Measurements from ENCODE around the gene DEPP1.

DEPP1 gene

GRCh38 chr10:44985175-44985681, 6.6 kb upstream of the DEPP1 start:
- TF ChIP-seq NFIC (IDR thresholded peaks at IDR 0.05), result no peak
- TF ChIP-seq TAF1 (IDR thresholded peaks at IDR 0.05; ENCODE audit: low read depth), result no peak
- TF ChIP-seq TCF12 (IDR thresholded peaks at IDR 0.05; ENCODE audit: low read depth), result no peak
- TF ChIP-seq, protein P1, sequence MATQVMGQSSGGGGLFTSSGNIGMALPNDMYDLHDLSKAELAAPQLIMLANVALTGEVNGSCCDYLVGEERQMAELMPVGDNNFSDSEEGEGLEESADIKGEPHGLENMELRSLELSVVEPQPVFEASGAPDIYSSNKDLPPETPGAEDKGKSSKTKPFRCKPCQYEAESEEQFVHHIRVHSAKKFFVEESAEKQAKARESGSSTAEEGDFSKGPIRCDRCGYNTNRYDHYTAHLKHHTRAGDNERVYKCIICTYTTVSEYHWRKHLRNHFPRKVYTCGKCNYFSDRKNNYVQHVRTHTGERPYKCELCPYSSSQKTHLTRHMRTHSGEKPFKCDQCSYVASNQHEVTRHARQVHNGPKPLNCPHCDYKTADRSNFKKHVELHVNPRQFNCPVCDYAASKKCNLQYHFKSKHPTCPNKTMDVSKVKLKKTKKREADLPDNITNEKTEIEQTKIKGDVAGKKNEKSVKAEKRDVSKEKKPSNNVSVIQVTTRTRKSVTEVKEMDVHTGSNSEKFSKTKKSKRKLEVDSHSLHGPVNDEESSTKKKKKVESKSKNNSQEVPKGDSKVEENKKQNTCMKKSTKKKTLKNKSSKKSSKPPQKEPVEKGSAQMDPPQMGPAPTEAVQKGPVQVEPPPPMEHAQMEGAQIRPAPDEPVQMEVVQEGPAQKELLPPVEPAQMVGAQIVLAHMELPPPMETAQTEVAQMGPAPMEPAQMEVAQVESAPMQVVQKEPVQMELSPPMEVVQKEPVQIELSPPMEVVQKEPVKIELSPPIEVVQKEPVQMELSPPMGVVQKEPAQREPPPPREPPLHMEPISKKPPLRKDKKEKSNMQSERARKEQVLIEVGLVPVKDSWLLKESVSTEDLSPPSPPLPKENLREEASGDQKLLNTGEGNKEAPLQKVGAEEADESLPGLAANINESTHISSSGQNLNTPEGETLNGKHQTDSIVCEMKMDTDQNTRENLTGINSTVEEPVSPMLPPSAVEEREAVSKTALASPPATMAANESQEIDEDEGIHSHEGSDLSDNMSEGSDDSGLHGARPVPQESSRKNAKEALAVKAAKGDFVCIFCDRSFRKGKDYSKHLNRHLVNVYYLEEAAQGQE (IDR thresholded peaks at IDR 0.05; ENCODE audit: low read depth), result no peak
- no peak for TF ChIP-seq YY1 (IDR thresholded peaks at IDR 0.05; ENCODE audit: low read depth)
- TF ChIP-seq EGR1 (IDR thresholded peaks at IDR 0.05), result no peak
- no peak for TF ChIP-seq EP300 (IDR thresholded peaks at IDR 0.05; ENCODE audit: borderline replicate concordance)
- no peak for TF ChIP-seq TEAD4 (IDR thresholded peaks at IDR 0.05)

DNA sequence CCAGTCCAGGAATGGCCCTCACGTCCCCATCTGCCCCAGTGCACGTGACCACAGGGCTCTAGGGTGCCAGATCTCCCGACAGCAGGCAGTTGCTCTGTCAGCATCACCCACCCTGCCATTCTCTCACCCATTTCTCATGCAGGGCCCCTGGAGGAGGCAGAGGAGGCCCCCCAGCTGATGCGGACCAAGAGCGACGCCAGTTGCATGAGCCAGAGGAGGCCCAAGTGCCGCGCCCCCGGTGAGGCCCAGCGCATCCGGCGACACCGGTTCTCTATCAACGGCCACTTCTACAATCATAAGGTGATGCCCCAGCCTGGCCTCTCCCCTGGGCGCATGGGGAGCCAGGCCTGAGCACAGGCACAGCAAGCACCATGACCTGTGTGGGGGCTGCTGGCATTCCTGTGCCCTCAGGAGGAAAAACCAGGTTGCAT, 6.1 kb upstream of the DEPP1 start:
- no peak for TF ChIP-seq USF1 (IDR thresholded peaks at IDR 0.05)
- no peak for TF ChIP-seq CEBPB (IDR thresholded peaks at IDR 0.05)
- no peak for TF ChIP-seq CREB1 (IDR thresholded peaks at IDR 0.05; ENCODE audit: low read depth)
- TF ChIP-seq, protein P1 (IDR thresholded peaks at IDR 0.05; ENCODE audit: low read depth), result no peak
- TF ChIP-seq MAX (IDR thresholded peaks at IDR 0.05), result no peak
- no peak for TF ChIP-seq ZBTB7A (IDR thresholded peaks at IDR 0.05; ENCODE audit: low read depth)
- TF ChIP-seq YY1 (IDR thresholded peaks at IDR 0.05; ENCODE audit: low read depth), result no peak
- TF ChIP-seq EP300 (IDR thresholded peaks at IDR 0.05; ENCODE audit: borderline replicate concordance), result no peak
- no peak for TF ChIP-seq RAD21 (IDR thresholded peaks at IDR 0.05; ENCODE audit: low read depth)
- no peak for TF ChIP-seq NFIC (IDR thresholded peaks at IDR 0.05)
- TF ChIP-seq TAF1 (IDR thresholded peaks at IDR 0.05; ENCODE audit: low read depth), result no peak
- TF ChIP-seq EGR1 (IDR thresholded peaks at IDR 0.05), result no peak
- no peak for TF ChIP-seq TCF12 (IDR thresholded peaks at IDR 0.05; ENCODE audit: low read depth)
- no peak for TF ChIP-seq FOXM1 (IDR thresholded peaks at IDR 0.05; ENCODE audit: borderline replicate concordance, low read depth)
- no peak for TF ChIP-seq TEAD4 (IDR thresholded peaks at IDR 0.05)

DNA sequence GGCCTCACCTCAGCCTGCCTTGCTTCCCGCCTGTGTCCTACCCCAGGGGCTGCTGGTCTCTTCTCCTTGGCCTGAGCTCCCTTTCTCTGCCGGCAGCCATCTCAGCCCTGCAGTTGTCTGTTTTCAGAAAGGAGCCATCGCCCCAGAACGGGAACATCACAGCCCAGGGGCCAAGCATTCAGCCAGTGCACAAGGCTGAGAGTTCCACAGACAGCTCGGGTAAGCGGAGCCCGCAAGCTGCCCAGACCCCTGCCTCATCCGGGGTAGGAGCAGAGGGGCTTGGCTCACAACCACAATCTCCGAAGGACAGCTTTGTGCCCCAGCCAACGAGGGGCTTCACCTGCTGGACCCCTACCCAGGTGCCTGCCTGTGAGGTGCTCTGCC, 5.3 kb upstream of the DEPP1 start:
- TF ChIP-seq CREB1 (IDR thresholded peaks at IDR 0.05; ENCODE audit: low read depth), result no peak
- TF ChIP-seq NFIC (IDR thresholded peaks at IDR 0.05), result no peak
- TF ChIP-seq MAX (IDR thresholded peaks at IDR 0.05), result no peak

DNA sequence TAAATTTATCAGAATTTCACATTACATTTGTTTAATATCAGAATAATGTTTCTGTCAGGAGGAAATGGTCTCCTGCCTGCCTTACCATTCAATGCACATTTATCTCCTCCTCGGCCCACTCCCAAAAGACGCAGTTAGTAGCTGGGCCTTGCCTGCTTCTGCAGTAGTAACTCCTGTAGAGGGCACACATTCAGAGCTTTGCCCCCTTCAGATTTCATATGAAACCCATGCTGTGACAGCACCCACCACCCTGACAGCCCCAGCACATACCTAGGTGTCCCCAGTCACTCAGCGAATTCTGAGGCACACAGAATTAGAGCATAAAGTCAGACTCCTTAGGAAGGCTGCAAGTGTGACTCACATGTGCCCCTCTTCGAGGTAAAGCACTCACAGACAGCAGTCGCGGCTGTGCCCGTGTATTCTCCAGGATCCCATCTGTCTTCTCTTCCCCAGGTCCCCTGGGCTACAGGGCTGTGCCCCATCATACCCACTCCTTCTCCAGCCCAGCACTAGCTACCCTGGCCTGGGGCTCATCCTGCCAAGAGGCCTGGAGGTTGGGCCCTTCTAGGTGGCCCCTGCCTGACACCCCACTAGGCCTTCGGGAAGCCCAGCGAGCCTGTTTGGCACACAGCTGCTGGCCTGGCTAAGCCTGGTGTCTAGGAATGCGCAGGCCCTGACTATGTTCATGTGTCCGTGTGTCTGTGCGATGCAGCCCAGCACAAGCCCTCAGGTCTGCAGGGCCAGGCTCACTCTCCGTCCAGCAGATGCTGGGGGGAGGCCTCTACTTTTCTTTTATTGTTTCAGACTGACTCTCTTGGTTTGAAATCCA, 4.7 kb upstream of the DEPP1 start:
- TF ChIP-seq USF1 (IDR thresholded peaks at IDR 0.05) (no peak), FOXM1 (IDR thresholded peaks at IDR 0.05; ENCODE audit: borderline replicate concordance, low read depth) (no peak)

GRCh38 chr10:44982496-44982895, 3.9 kb upstream of the DEPP1 start:
- TF ChIP-seq NFIC (IDR thresholded peaks at IDR 0.05) (no peak), YY1 (IDR thresholded peaks at IDR 0.05; ENCODE audit: low read depth) (no peak), ZBTB7A (IDR thresholded peaks at IDR 0.05; ENCODE audit: low read depth) (no peak)

GRCh38 chr10:44982114-44982460, 3.5 kb upstream of the DEPP1 start:
- no peak for TF ChIP-seq TEAD4 (IDR thresholded peaks at IDR 0.05)
